ENCODE data around the gene GTF3C2. TPM values are rescaled to one million over a fixed set of nuclear protein-coding genes. Genes with fewer than 3 reads are reported as not detected.

The GTF3C2 gene
- total and polyA plus RNA-seq, 2 of the 13 experiments (the other 11 are each of a cell fraction or from before 2014, with no cell fraction given): 77.5 to 130 TPM

GRCh38 chr2:27312152-27312551 lies 44.4 kb downstream of the GTF3C2 start (continued):
- TF ChIP-seq, protein P1, sequence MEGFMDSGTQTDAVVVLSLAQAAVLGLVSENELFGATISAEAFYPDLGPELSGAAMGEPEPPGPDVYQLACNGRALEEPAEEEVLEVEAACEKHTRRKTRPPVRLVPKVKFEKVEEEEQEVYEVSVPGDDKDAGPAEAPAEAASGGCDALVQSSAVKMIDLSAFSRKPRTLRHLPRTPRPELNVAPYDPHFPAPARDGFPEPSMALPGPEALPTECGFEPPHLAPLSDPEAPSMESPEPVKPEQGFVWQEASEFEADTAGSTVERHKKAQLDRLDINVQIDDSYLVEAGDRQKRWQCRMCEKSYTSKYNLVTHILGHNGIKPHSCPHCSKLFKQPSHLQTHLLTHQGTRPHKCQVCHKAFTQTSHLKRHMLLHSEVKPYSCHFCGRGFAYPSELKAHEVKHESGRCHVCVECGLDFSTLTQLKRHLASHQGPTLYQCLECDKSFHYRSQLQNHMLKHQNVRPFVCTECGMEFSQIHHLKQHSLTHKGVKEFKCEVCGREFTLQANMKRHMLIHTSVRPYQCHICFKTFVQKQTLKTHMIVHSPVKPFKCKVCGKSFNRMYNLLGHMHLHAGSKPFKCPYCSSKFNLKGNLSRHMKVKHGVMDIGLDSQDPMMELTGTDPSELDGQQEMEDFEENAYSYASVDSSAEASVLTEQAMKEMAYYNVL (CRISPR knock-in tag; IDR thresholded peaks at IDR 0.05; ENCODE audit: borderline replicate concordance): no peak
- TF ChIP-seq ZKSCAN5 (CRISPR knock-in tag; IDR thresholded peaks at IDR 0.05) (no peak), KLF15 (CRISPR knock-in tag; IDR thresholded peaks at IDR 0.05; ENCODE audit: borderline replicate concordance) (no peak), ARID4A (CRISPR knock-in tag; IDR thresholded peaks at IDR 0.05; ENCODE audit: borderline replicate concordance) (0 out of 2 replicates have a peak, but pooled peaks have one; percentile 34), SETDB1 (CRISPR knock-in tag; IDR thresholded peaks at IDR 0.05; ENCODE audit: borderline replicate concordance) (no peak), CCAR2 (optimal IDR thresholded peaks at IDR 0.05; ENCODE audit: low read depth, low read length) (no peak), TEF (CRISPR knock-in tag; IDR thresholded peaks at IDR 0.05) (no peak), RBM22 (optimal IDR thresholded peaks at IDR 0.05; ENCODE audit: low read length) (peak; percentile 36), MTF1 (CRISPR knock-in tag; IDR thresholded peaks at IDR 0.05) (no peak)
- TF ChIP-seq, protein P2, sequence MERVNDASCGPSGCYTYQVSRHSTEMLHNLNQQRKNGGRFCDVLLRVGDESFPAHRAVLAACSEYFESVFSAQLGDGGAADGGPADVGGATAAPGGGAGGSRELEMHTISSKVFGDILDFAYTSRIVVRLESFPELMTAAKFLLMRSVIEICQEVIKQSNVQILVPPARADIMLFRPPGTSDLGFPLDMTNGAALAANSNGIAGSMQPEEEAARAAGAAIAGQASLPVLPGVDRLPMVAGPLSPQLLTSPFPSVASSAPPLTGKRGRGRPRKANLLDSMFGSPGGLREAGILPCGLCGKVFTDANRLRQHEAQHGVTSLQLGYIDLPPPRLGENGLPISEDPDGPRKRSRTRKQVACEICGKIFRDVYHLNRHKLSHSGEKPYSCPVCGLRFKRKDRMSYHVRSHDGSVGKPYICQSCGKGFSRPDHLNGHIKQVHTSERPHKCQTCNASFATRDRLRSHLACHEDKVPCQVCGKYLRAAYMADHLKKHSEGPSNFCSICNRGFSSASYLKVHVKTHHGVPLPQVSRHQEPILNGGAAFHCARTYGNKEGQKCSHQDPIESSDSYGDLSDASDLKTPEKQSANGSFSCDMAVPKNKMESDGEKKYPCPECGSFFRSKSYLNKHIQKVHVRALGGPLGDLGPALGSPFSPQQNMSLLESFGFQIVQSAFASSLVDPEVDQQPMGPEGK (CRISPR knock-in tag; IDR thresholded peaks at IDR 0.05): 0 out of 2 replicates have a peak, but pooled peaks have one; percentile 34
- TF ChIP-seq, protein P3, sequence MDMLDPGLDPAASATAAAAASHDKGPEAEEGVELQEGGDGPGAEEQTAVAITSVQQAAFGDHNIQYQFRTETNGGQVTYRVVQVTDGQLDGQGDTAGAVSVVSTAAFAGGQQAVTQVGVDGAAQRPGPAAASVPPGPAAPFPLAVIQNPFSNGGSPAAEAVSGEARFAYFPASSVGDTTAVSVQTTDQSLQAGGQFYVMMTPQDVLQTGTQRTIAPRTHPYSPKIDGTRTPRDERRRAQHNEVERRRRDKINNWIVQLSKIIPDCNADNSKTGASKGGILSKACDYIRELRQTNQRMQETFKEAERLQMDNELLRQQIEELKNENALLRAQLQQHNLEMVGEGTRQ (IDR thresholded peaks at IDR 0.05; ENCODE audit: low read depth, low read length): no peak
- TF ChIP-seq, protein P3 (CRISPR knock-in tag; IDR thresholded peaks at IDR 0.05; ENCODE audit: borderline replicate concordance): no peak
